ENCODE data around the gene DLG2.

Gene DLG2

GRCh38 chr11:84146826-84147225, 1480.3 kb downstream of the DLG2 start:
- Histone ChIP-seq H3K9ac (ENCODE audit: low read depth, low read length) (no peak overlapping the region), H3K4me3 (ENCODE audit: low read depth, low read length) (no peak overlapping the region), H3K36me3 (ENCODE audit: control insufficient read depth, insufficient read depth, low read length) (no peaks in the 10 kb centered on the region), H3K4me1 (ENCODE audit: control insufficient read depth, insufficient read depth, low read length) (no peaks in the 10 kb centered on the region), H3K27me3 (ENCODE audit: control insufficient read depth, insufficient read depth, low read length) (no peaks in the 10 kb centered on the region), H3K9me3 (ENCODE audit: control insufficient read depth, insufficient read depth, low read length) (no peaks in the 10 kb centered on the region)

DNA sequence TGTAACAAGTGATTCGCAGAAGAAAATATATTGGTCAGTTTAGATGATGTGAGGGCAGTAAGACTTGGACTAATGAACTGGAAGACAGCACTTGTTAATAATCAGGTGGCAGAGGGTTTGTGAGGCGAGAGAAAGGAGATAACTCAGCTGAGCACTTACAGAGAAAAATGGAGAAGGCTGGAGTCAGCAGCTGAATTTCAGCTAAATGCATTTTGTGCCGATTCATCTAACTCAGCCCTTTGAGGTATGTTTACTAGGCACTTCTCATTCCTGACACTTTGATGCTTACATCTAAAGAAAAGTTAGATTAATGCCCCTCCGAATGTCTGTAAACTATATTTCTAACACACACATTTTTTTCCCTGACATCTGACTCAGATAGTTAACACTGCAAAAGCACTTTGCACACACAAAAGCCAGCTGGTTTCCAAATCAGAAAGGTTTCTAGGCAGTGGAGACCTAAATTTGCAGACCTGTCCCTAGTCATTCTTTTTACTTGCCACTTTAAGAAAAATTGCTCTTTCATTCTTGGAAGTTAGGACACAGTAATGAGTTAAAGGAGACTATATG, 1481.4 kb downstream of the DLG2 start:
- H3K9ac ChIP-seq (ENCODE audit: low read depth, low read length) = no peak overlapping the region
- H3K4me1 ChIP-seq (ENCODE audit: control insufficient read depth, insufficient read depth, low read length) = no peaks in the 10 kb centered on the region
- no peak overlapping the region for H3K4me3 ChIP-seq (ENCODE audit: low read depth, low read length)
- no peaks in the 10 kb centered on the region for H3K36me3 ChIP-seq (ENCODE audit: control insufficient read depth, insufficient read depth, low read length)
- H3K9me3 ChIP-seq (ENCODE audit: control insufficient read depth, insufficient read depth, low read length) = no peaks in the 10 kb centered on the region
- H3K27me3 ChIP-seq (ENCODE audit: control insufficient read depth, insufficient read depth, low read length) = no peaks in the 10 kb centered on the region

- no peaks in the 10 kb centered on the region for H3K9me3 ChIP-seq (ENCODE audit: control insufficient read depth, insufficient read depth, low read length)
- H3K4me1 ChIP-seq (ENCODE audit: control insufficient read depth, insufficient read depth, low read length) = no peaks in the 10 kb centered on the region
- no peak overlapping the region for H3K4me3 ChIP-seq (ENCODE audit: low read depth, low read length)
- no peaks in the 10 kb centered on the region for H3K27me3 ChIP-seq (ENCODE audit: control insufficient read depth, insufficient read depth, low read length)
- H3K36me3 ChIP-seq (ENCODE audit: control insufficient read depth, insufficient read depth, low read length) = no peaks in the 10 kb centered on the region
- H3K9ac ChIP-seq (ENCODE audit: low read depth, low read length) = no peak overlapping the region
Observed at GRCh38 chr11:84144531-84144930, 1482.6 kb downstream of the DLG2 start.

DNA sequence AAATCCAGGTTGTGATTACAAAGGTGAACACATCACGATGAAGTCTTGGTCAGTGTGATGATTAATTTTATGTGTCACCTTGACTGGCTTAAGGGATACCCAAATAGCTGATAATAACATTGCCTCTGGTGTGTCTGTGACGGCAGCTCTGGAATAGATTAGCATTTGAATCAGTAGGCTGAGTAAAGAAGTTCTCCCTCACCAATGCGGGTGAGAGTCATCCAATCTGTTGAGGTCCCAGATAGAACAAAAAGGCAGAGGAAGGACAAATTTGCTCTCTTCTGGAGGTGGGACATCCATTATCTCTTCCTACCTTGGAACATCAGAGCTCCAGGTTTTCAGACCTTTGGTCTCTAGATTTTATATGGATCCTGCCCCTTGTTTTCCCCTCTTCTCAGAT, 1484.7 kb downstream of the DLG2 start:
- H3K27me3 ChIP-seq (ENCODE audit: control insufficient read depth, insufficient read depth, low read length) = no peaks in the 10 kb centered on the region
- no peaks in the 10 kb centered on the region for H3K9me3 ChIP-seq (ENCODE audit: control insufficient read depth, insufficient read depth, low read length)
- no peaks in the 10 kb centered on the region for H3K4me1 ChIP-seq (ENCODE audit: control insufficient read depth, insufficient read depth, low read length)

GRCh38 chr11:84140386-84141169, 1486.6 kb downstream of the DLG2 start:
- H3K9ac ChIP-seq (ENCODE audit: low read depth, low read length) = no peak overlapping the region
- H3K36me3 ChIP-seq (ENCODE audit: control insufficient read depth, insufficient read depth, low read length) = no peaks in the 10 kb centered on the region
- H3K4me1 ChIP-seq (ENCODE audit: control insufficient read depth, insufficient read depth, low read length) = no peaks in the 10 kb centered on the region
- H3K9me3 ChIP-seq (ENCODE audit: control insufficient read depth, insufficient read depth, low read length) = no peaks in the 10 kb centered on the region
- no peak overlapping the region for H3K4me3 ChIP-seq (ENCODE audit: low read depth, low read length)
- H3K27me3 ChIP-seq (ENCODE audit: control insufficient read depth, insufficient read depth, low read length) = no peaks in the 10 kb centered on the region

More for the DNA sequence above, 1484.7 kb downstream of the DLG2 start:
- H3K4me3 ChIP-seq (ENCODE audit: low read depth, low read length) = no peak overlapping the region
- no peaks in the 10 kb centered on the region for H3K36me3 ChIP-seq (ENCODE audit: control insufficient read depth, insufficient read depth, low read length)
- H3K9ac ChIP-seq (ENCODE audit: low read depth, low read length) = no peak overlapping the region

DNA sequence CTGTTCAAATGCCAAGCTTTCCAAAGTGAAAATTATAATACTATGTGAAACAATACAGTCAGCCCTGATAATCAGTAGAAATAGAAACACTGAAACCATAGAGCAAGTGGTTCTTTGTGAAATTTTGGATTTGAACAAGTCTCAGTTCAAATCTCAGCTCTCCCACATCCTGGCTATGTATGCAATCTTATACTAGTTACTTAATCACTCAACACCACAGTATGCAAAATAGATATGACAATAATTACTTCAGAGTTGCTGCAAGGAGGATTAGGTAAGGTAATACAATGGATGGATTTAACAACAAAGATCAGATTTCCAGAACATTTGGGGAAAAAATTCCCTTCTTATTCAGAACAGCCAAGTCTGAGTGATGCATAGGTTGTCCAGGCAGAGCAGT, 1489.2 kb downstream of the DLG2 start:
- no peaks in the 10 kb centered on the region for H3K36me3 ChIP-seq (ENCODE audit: control insufficient read depth, insufficient read depth, low read length)
- H3K27me3 ChIP-seq (ENCODE audit: control insufficient read depth, insufficient read depth, low read length) = no peaks in the 10 kb centered on the region
- H3K9me3 ChIP-seq (ENCODE audit: control insufficient read depth, insufficient read depth, low read length) = no peaks in the 10 kb centered on the region

GRCh38 chr11:84137505-84137904, 1489.6 kb downstream of the DLG2 start:
- Histone ChIP-seq H3K27me3 (ENCODE audit: control insufficient read depth, insufficient read depth, low read length) (no peaks in the 10 kb centered on the region), H3K36me3 (ENCODE audit: control insufficient read depth, insufficient read depth, low read length) (no peaks in the 10 kb centered on the region), H3K4me3 (ENCODE audit: low read depth, low read length) (no peak overlapping the region), H3K4me1 (ENCODE audit: control insufficient read depth, insufficient read depth, low read length) (no peaks in the 10 kb centered on the region), H3K9me3 (ENCODE audit: control insufficient read depth, insufficient read depth, low read length) (no peaks in the 10 kb centered on the region), H3K9ac (ENCODE audit: low read depth, low read length) (no peak overlapping the region)

More for the DNA sequence above, 1489.2 kb downstream of the DLG2 start:
- no peak overlapping the region for H3K4me3 ChIP-seq (ENCODE audit: low read depth, low read length)
- no peaks in the 10 kb centered on the region for H3K4me1 ChIP-seq (ENCODE audit: control insufficient read depth, insufficient read depth, low read length)
- no peak overlapping the region for H3K9ac ChIP-seq (ENCODE audit: low read depth, low read length)

DNA sequence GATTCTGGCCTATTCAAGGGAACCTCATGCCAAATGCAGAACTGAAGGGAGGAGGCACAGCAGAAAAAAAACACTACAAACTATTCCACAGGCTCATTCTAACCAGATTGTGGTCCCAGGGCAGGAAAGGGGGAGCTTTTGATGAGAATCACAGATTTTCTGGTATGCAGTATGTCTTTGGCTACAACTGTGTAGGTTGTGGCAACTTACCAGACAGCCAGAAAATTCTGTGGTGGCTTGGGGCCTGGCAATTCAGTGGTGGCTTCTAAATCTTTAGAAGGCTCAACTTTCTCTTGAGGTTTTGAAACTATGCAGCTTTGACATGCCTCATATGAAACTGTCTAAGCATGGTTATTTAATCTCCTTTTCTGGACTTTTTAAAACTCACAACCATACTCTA, 1490.2 kb downstream of the DLG2 start:
- Histone ChIP-seq H3K36me3 (ENCODE audit: control insufficient read depth, insufficient read depth, low read length) (no peaks in the 10 kb centered on the region), H3K4me1 (ENCODE audit: control insufficient read depth, insufficient read depth, low read length) (no peaks in the 10 kb centered on the region), H3K27me3 (ENCODE audit: control insufficient read depth, insufficient read depth, low read length) (no peaks in the 10 kb centered on the region), H3K9me3 (ENCODE audit: control insufficient read depth, insufficient read depth, low read length) (no peaks in the 10 kb centered on the region), H3K9ac (ENCODE audit: low read depth, low read length) (no peak overlapping the region), H3K4me3 (ENCODE audit: low read depth, low read length) (no peak overlapping the region)

GRCh38 chr11:84130646-84131427, 1496.3 kb downstream of the DLG2 start:
- no peak overlapping the region for H3K9ac ChIP-seq (ENCODE audit: low read depth, low read length)
- no peaks in the 10 kb centered on the region for H3K4me1 ChIP-seq (ENCODE audit: control insufficient read depth, insufficient read depth, low read length)
- H3K4me3 ChIP-seq (ENCODE audit: low read depth, low read length) = no peak overlapping the region
- H3K9me3 ChIP-seq (ENCODE audit: control insufficient read depth, insufficient read depth, low read length) = no peaks in the 10 kb centered on the region
- H3K27me3 ChIP-seq (ENCODE audit: control insufficient read depth, insufficient read depth, low read length) = no peaks in the 10 kb centered on the region
- H3K36me3 ChIP-seq (ENCODE audit: control insufficient read depth, insufficient read depth, low read length) = no peaks in the 10 kb centered on the region

- H3K27me3 ChIP-seq (ENCODE audit: control insufficient read depth, insufficient read depth, low read length) = no peaks in the 10 kb centered on the region
- no peak overlapping the region for H3K9ac ChIP-seq (ENCODE audit: low read depth, low read length)
- H3K4me1 ChIP-seq (ENCODE audit: control insufficient read depth, insufficient read depth, low read length) = no peaks in the 10 kb centered on the region
- no peaks in the 10 kb centered on the region for H3K9me3 ChIP-seq (ENCODE audit: control insufficient read depth, insufficient read depth, low read length)
- no peaks in the 10 kb centered on the region for H3K36me3 ChIP-seq (ENCODE audit: control insufficient read depth, insufficient read depth, low read length)
- H3K4me3 ChIP-seq (ENCODE audit: low read depth, low read length) = no peak overlapping the region
Observed at GRCh38 chr11:84129961-84130576, 1497.1 kb downstream of the DLG2 start.

DNA sequence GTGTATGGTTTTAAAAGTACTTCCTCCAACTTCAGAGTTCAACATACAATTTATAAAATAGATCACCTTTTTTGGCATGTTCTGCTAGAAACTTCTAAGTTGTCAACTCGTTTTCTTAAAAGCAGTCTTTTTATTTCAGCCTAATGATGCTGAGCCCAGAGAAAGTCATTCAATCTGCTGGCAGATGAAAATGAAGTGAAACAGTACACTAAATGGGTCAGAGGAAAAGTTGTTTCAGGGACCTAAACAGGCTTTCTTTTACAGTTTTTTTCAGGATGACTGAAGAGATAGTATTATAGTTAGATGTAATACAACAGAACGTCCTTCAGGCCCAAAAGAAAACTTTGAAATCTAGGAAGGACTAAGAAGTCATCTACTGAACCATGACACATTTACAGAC, 1498.3 kb downstream of the DLG2 start:
- Histone ChIP-seq H3K36me3 (ENCODE audit: control insufficient read depth, insufficient read depth, low read length) (no peaks in the 10 kb centered on the region), H3K4me1 (ENCODE audit: control insufficient read depth, insufficient read depth, low read length) (no peaks in the 10 kb centered on the region), H3K9me3 (ENCODE audit: control insufficient read depth, insufficient read depth, low read length) (no peaks in the 10 kb centered on the region), H3K27me3 (ENCODE audit: control insufficient read depth, insufficient read depth, low read length) (no peaks in the 10 kb centered on the region), H3K4me3 (ENCODE audit: low read depth, low read length) (no peak overlapping the region), H3K9ac (ENCODE audit: low read depth, low read length) (no peak overlapping the region)
